Measurements from ENCODE around the gene CSHL1. TPM values are rescaled to one million over a fixed set of nuclear protein-coding genes. Genes with fewer than 3 reads are reported as not detected.
"Not testable (repeated sequence)": the region's sequence is repeated elsewhere in the genome, so short reads cannot be mapped to it uniquely, and the experiment has no call there.

CSHL1 gene
- total and polyA plus RNA-seq, 9 of the 15 experiments (the other 6 are each of a cell fraction or from before 2014, with no cell fraction given), result not detected

- DNase-seq (ENCODE audit: extremely low read depth in 1 of 4, low spot score in 3 of 4) (peak in 3 of 4 experiments; percentile 13 to 54 (median 18)), FAIRE-seq (peak; percentile 83), ATAC-seq (peak; percentile 92)
- BruUV-seq (replicated peaks); H3K27ac ChIP-seq (ENCODE audit: extremely low read depth, low read depth, low read length); H3K36me3 ChIP-seq (ENCODE audit: control insufficient read depth, insufficient read depth, low read length); H3K9me1 ChIP-seq (ENCODE audit: control insufficient read depth, insufficient read depth, low read length); H3K4me2 ChIP-seq (ENCODE audit: insufficient read depth, low read length); H3K9me3 ChIP-seq (replicated peaks; ENCODE audit: control insufficient read depth, insufficient read depth, low read depth, low read length); H3K9ac ChIP-seq (ENCODE audit: insufficient read depth in 1 of 2, low read depth in 2 of 2, low read length in 2 of 2); H3K79me2 ChIP-seq (ENCODE audit: control insufficient read depth, insufficient read depth, low read length); in situ Hi-C loops (cut with MboI); H2AFZ ChIP-seq (ENCODE audit: low read depth, low read length); H3K4me3 ChIP-seq; intact Hi-C loops (cut with micrococcal nuclease); H3K27me3 ChIP-seq (ENCODE audit: control insufficient read depth in 2 of 2, insufficient read depth in 2 of 2, low read length in 2 of 2); H3K4me1 ChIP-seq (replicated peaks in 1 of 2; ENCODE audit: control insufficient read depth in 2 of 2, insufficient read depth in 2 of 2, low read length in 2 of 2); H4K20me1 ChIP-seq (replicated peaks; ENCODE audit: control insufficient read depth, insufficient read depth, low read length); TF ChIP-seq PBX2 (CRISPR knock-in tag; IDR thresholded peaks at IDR 0.05; ENCODE audit: low read depth): not testable (repeated sequence)
- 2% methylated on average over 13 of the region's 13 CpGs for WGBS (ENCODE audit: insufficient coverage, low coverage, missing lambda C conversion rate)
- CTCF ChIA-PET (ENCODE audit: low intra/inter-chr PET ratio), result interaction anchor here (1.4 kb wide), 1 partner anchor 393 kb away, joined by 3 read pairs; no protein-coding TSS in a partner anchor
- POLR2A ChIA-PET, result interaction anchor here (0.6 kb wide), 1 partner anchor 30 kb away, joined by 3 read pairs; no protein-coding TSS in a partner anchor
- TF ChIP-seq CTCF (IDR thresholded peaks at IDR 0.05 in 2 of 3, conservative IDR thresholded peaks at IDR 0.05 in 1 of 3; ENCODE audit: insufficient read depth in 2 of 3, low read depth in 1 of 3, low read length in 3 of 3), result peak; percentile 46 to 64 (median 47)
- peak in 1 of 2 experiments; percentile 30; a peak in 1 of 4 replicates for TF ChIP-seq RAD21 (CRISPR knock-in tag; conservative IDR thresholded peaks at IDR 0.05 in 1 of 2, IDR thresholded peaks at IDR 0.05 in 1 of 2)
- TF ChIP-seq SMARCA5 (IDR thresholded peaks at IDR 0.05), result peak; percentile 51; the same call in 1 of the 2 replicates
- 0 out of 2 replicates have a peak, but pooled peaks have one; percentile 2 for TF ChIP-seq TFAP4 (CRISPR knock-in tag; IDR thresholded peaks at IDR 0.05; ENCODE audit: borderline replicate concordance)
- TF ChIP-seq MEIS2 (IDR thresholded peaks at IDR 0.05; ENCODE audit: partially characterized antibody), result peak; percentile 68
- TF ChIP-seq PBX2 (tag; conservative IDR thresholded peaks at IDR 0.05; ENCODE audit: low read depth), result peak; percentile 67
- peak; percentile 43; the same call in 1 of the 2 replicates for TF ChIP-seq PKNOX1 (IDR thresholded peaks at IDR 0.05)
- TF ChIP-seq HLTF (IDR thresholded peaks at IDR 0.05), result 0 out of 2 replicates have a peak, but pooled peaks have one; percentile 30
These were observed 21.8 kb downstream of the CSHL1 start for GRCh38 chr17:63889026-63889848.

Measured in K562 (cell line).